ENCODE data around the gene MAN1C1.
"Not testable (repeated sequence)": the region's sequence is repeated elsewhere in the genome, so short reads cannot be mapped to it uniquely, and the experiment has no call there.

- not testable (repeated sequence) for TF ChIP-seq CTCF (IDR thresholded peaks at IDR 0.05; ENCODE audit: extremely low read depth in 1 of 2, insufficient read depth in 1 of 2, low read depth in 1 of 2, low read length in 2 of 2); POLR2A (IDR thresholded peaks at IDR 0.05; ENCODE audit: low read depth, low read length)
Observed at GRCh38 chr1:25636141-25636540, 19.6 kb downstream of the MAN1C1 start.

Measured in endothelial cell of umbilical vein (primary cell).